Central memory CD8-positive, alpha-beta T cell (primary cell): ENCODE measurements around the gene ACTBL2.
"Not testable (repeated sequence)": the region's sequence is repeated elsewhere in the genome, so short reads cannot be mapped to it uniquely, and the experiment has no call there.

Experiments used
- ATAC-seq: fragments of 150-1000 bp; cut with Tn5 transposase; replicated peaks from 2 replicates; pipeline ENCODE4 v1.10.0; 2022; ENCODE audit warnings: mild to moderate bottlenecking, moderate FRiP score, moderate number of reproducible peaks; ENCODE audit not compliant: poor library complexity, severe bottlenecking; ENCODE audit errors: extremely low read depth
- DNase-seq, 2 donors: peaks; one replicate each; pipeline ENCODE4 v3.0.0; 2021; ENCODE audit warnings: low spot score in 2 of 2
- H3K27ac Mint-ChIP-seq: one replicate; pipeline ENCODE4 v1.8.0; 2022; ENCODE audit warnings: low read depth, mild to moderate bottlenecking, moderate library complexity, mixed read lengths
- H3K27me3 Mint-ChIP-seq: one replicate; pipeline ENCODE4 v1.8.0; 2022; ENCODE audit warnings: mixed read lengths
- H3K36me3 Mint-ChIP-seq: one replicate; pipeline ENCODE4 v1.8.0; 2022; ENCODE audit warnings: mild to moderate bottlenecking, moderate library complexity, mixed read lengths; ENCODE audit not compliant: insufficient read depth
- H3K4me1 Mint-ChIP-seq: one replicate; pipeline ENCODE4 v1.8.0; 2022; ENCODE audit warnings: mixed read lengths
- H3K4me3 Mint-ChIP-seq: one replicate; pipeline ENCODE4 v1.8.0; 2022; ENCODE audit warnings: mild to moderate bottlenecking, moderate library complexity, mixed read lengths
- H3K9me3 Mint-ChIP-seq: one replicate; pipeline ENCODE4 v1.8.0; 2022; ENCODE audit warnings: mixed read lengths

Gene ACTBL2

GRCh38 chr5:57482671-57483106 is at the start of gene ACTBL2:
Gene ACTBL2, minus strand, starts transcription at chr5:57482811. Its CDS starts 104 bp downstream, at chr5:57482707.
- no peaks in the 10 kb centered on the region for H3K36me3 Mint-ChIP-seq
- H3K9me3 Mint-ChIP-seq = no peaks in the 10 kb centered on the region
- H3K27ac Mint-ChIP-seq = no peak within 1 kb of the TSS
- DNase-seq = no peak
- ATAC-seq = no peak
- no peaks in the 10 kb centered on the region for H3K4me1 Mint-ChIP-seq
- H3K4me3 Mint-ChIP-seq = no peak within 1 kb of the TSS
- H3K27me3 Mint-ChIP-seq = peaks cover 26% of the 10 kb centered on the region

GRCh38 chr5:57531333-57531732 is 48.7 kb upstream of the ACTBL2 start:
- Mint-ChIP-seq H3K4me1 (no peaks in the 10 kb centered on the region), H3K27me3 (no peaks in the 10 kb centered on the region)
- no peak for ATAC-seq

GRCh38 chr5:57529864-57530263 is 47.3 kb upstream of the ACTBL2 start:
- Mint-ChIP-seq H3K4me1 (no peaks in the 10 kb centered on the region), H3K36me3 (no peaks in the 10 kb centered on the region), H3K27me3 (no peaks in the 10 kb centered on the region), H3K27ac (no peak overlapping the region), H3K4me3 (no peak overlapping the region), H3K9me3 (no peaks in the 10 kb centered on the region)
- DNase-seq (no peak), ATAC-seq (no peak)

More at GRCh38 chr5:57531333-57531732, 48.7 kb upstream of the ACTBL2 start:
- H3K27ac Mint-ChIP-seq = no peak overlapping the region
- no peak for DNase-seq
- H3K9me3 Mint-ChIP-seq = no peaks in the 10 kb centered on the region
- no peak overlapping the region for H3K4me3 Mint-ChIP-seq
- no peaks in the 10 kb centered on the region for H3K36me3 Mint-ChIP-seq

GRCh38 chr5:57527870-57528269 is 45.3 kb upstream of the ACTBL2 start:
- ATAC-seq = no peak
- no peaks in the 10 kb centered on the region for H3K36me3 Mint-ChIP-seq
- no peak overlapping the region for H3K27ac Mint-ChIP-seq
- no peaks in the 10 kb centered on the region for H3K9me3 Mint-ChIP-seq
- H3K4me3 Mint-ChIP-seq = no peak overlapping the region
- H3K4me1 Mint-ChIP-seq = no peaks in the 10 kb centered on the region
- no peak for DNase-seq
- H3K27me3 Mint-ChIP-seq = no peaks in the 10 kb centered on the region

- H3K27me3 Mint-ChIP-seq = no peaks in the 10 kb centered on the region
- no peak overlapping the region for H3K27ac Mint-ChIP-seq
- no peak for ATAC-seq
- H3K9me3 Mint-ChIP-seq = peaks cover 5% of the 10 kb centered on the region
- H3K4me1 Mint-ChIP-seq = no peaks in the 10 kb centered on the region
- H3K36me3 Mint-ChIP-seq = no peaks in the 10 kb centered on the region
- H3K4me3 Mint-ChIP-seq = no peak overlapping the region
- no peak for DNase-seq
These were observed 41.9 kb upstream of the ACTBL2 start for GRCh38 chr5:57524348-57525060.

GRCh38 chr5:57522477-57522876 is 39.9 kb upstream of the ACTBL2 start:
- H3K27ac Mint-ChIP-seq, DNase-seq, H3K27me3 Mint-ChIP-seq, ATAC-seq, H3K9me3 Mint-ChIP-seq, H3K4me3 Mint-ChIP-seq, H3K36me3 Mint-ChIP-seq, H3K4me1 Mint-ChIP-seq: not testable (repeated sequence)

- not testable (repeated sequence) for DNase-seq, H3K9me3 Mint-ChIP-seq, H3K4me3 Mint-ChIP-seq, H3K36me3 Mint-ChIP-seq, H3K4me1 Mint-ChIP-seq, ATAC-seq, H3K27me3 Mint-ChIP-seq, H3K27ac Mint-ChIP-seq
These were observed 35.8 kb upstream of the ACTBL2 start for GRCh38 chr5:57518415-57518814.

GRCh38 chr5:57517250-57517649 is 34.6 kb upstream of the ACTBL2 start:
- Mint-ChIP-seq H3K4me3 (no peak overlapping the region), H3K27ac (no peak overlapping the region), H3K9me3 (peaks cover 5% of the 10 kb centered on the region), H3K36me3 (no peaks in the 10 kb centered on the region), H3K27me3 (no peaks in the 10 kb centered on the region), H3K4me1 (no peaks in the 10 kb centered on the region)
- no peak for DNase-seq
- no peak for ATAC-seq

GRCh38 chr5:57513785-57514184 is 31.2 kb upstream of the ACTBL2 start:
- Mint-ChIP-seq H3K4me3 (no peak overlapping the region), H3K4me1 (no peaks in the 10 kb centered on the region), H3K36me3 (no peaks in the 10 kb centered on the region), H3K27ac (no peak overlapping the region), H3K27me3 (peaks cover 15% of the 10 kb centered on the region), H3K9me3 (no peaks in the 10 kb centered on the region)
- no peak for ATAC-seq
- DNase-seq = no peak

- Mint-ChIP-seq H3K4me1 (no peaks in the 10 kb centered on the region), H3K9me3 (no peaks in the 10 kb centered on the region), H3K36me3 (no peaks in the 10 kb centered on the region), H3K27ac (no peak overlapping the region), H3K4me3 (no peak overlapping the region), H3K27me3 (peaks cover 15% of the 10 kb centered on the region)
- ATAC-seq (no peak), DNase-seq (no peak)
These were observed 28.7 kb upstream of the ACTBL2 start for GRCh38 chr5:57511321-57511720.

GRCh38 chr5:57509501-57510260 is 27.1 kb upstream of the ACTBL2 start:
- H3K9me3 Mint-ChIP-seq = no peaks in the 10 kb centered on the region
- no peak overlapping the region for H3K27ac Mint-ChIP-seq
- ATAC-seq (no peak), DNase-seq (no peak)
- peaks cover 15% of the 10 kb centered on the region for H3K27me3 Mint-ChIP-seq
- no peaks in the 10 kb centered on the region for H3K36me3 Mint-ChIP-seq
- no peaks in the 10 kb centered on the region for H3K4me1 Mint-ChIP-seq
- no peak overlapping the region for H3K4me3 Mint-ChIP-seq

GRCh38 chr5:57508211-57508610 is 25.6 kb upstream of the ACTBL2 start:
- H3K36me3 Mint-ChIP-seq = no peaks in the 10 kb centered on the region
- no peak for ATAC-seq

More at GRCh38 chr5:57508211-57508610, 25.6 kb upstream of the ACTBL2 start:
- Mint-ChIP-seq H3K27ac (no peak overlapping the region), H3K27me3 (peaks cover 15% of the 10 kb centered on the region), H3K4me3 (no peak overlapping the region), H3K9me3 (no peaks in the 10 kb centered on the region), H3K4me1 (no peaks in the 10 kb centered on the region)
- DNase-seq = no peak
